GM23338 (cell line): ENCODE results near the gene IKZF3. TPM values are rescaled to one million over a fixed set of nuclear protein-coding genes. Genes with fewer than 3 reads are reported as not detected.

Experiments used
- ATAC-seq: fragments of 200-7000 bp; cut with Tn5 transposase; 3 replicates; pipeline ENCODE4 v1.9.1; 2020
- DNase-seq: peaks from one replicate; pipeline ENCODE4 v3.0.0-alpha.2; 2015; ENCODE audit warnings: low spot score
- H2AFZ ChIP-seq: fragments of 200-600 bp; sonication (generic); 2 replicates; pipeline ENCODE4 v1.8.0; 2016; ENCODE audit warnings: antibody characterized with exemption, mild to moderate bottlenecking, moderate library complexity
- H3F3A ChIP-seq: fragments of 200-600 bp; sonication (generic); replicated peaks from 2 replicates; pipeline ENCODE4 v1.8.0; 2017; ENCODE audit warnings: antibody characterized with exemption, mixed run types, low read depth
- H3K27ac ChIP-seq: fragments of 200-600 bp; sonication (generic); 2 replicates; pipeline ENCODE4 v1.6.1; 2016; ENCODE audit warnings: low read depth
- H3K27me3 ChIP-seq: fragments of 200-600 bp; sonication (generic); 2 replicates; pipeline ENCODE4 v1.8.0; 2016; ENCODE audit warnings: mild to moderate bottlenecking, mixed run types, moderate library complexity; ENCODE audit not compliant: insufficient read depth
- H3K36me3 ChIP-seq: fragments of 200-600 bp; sonication (generic); 2 replicates; pipeline ENCODE4 v1.8.0; 2016; ENCODE audit warnings: mild to moderate bottlenecking; ENCODE audit not compliant: insufficient read depth
- H3K4me1 ChIP-seq: fragments of 200-600 bp; sonication (generic); 2 replicates; pipeline ENCODE4 v1.8.0; 2016; ENCODE audit warnings: mild to moderate bottlenecking, moderate library complexity; ENCODE audit not compliant: insufficient read depth
- H3K4me2 ChIP-seq: fragments of 200-600 bp; sonication (generic); 2 replicates; pipeline ENCODE4 v1.7.1; 2017; ENCODE audit warnings: mixed run types
- H3K4me3 ChIP-seq: fragments of 200-600 bp; sonication (generic); 2 replicates; pipeline ENCODE4 v1.6.1; 2016; ENCODE audit warnings: mixed run types
- H3K79me2 ChIP-seq: fragments of 200-600 bp; sonication (generic); replicated peaks from 2 replicates; pipeline ENCODE4 v1.8.0; 2017; ENCODE audit warnings: mild to moderate bottlenecking; ENCODE audit not compliant: insufficient read depth
- H3K9me2 ChIP-seq: fragments of 200-600 bp; sonication (generic); 2 replicates; pipeline ENCODE4 v1.8.0; 2017; ENCODE audit not compliant: insufficient read depth
- H4K20me1 ChIP-seq: fragments of 200-600 bp; sonication (generic); replicated peaks from 2 replicates; pipeline ENCODE4 v1.8.0; 2017; ENCODE audit warnings: mild to moderate bottlenecking; ENCODE audit not compliant: insufficient read depth
- H3K27ac Mint-ChIP-seq: 2 replicates; pipeline ENCODE4 v1.8.0; 2020; ENCODE audit warnings: inconsistent platforms, mild to moderate bottlenecking, moderate library complexity, mixed read lengths
- H3K27me3 Mint-ChIP-seq: 3 replicates; pipeline ENCODE4 v1.8.0; 2022; ENCODE audit warnings: low read depth, mild to moderate bottlenecking, moderate library complexity, mixed read lengths, inconsistent platforms; ENCODE audit not compliant: insufficient read depth, poor library complexity
- H3K36me3 Mint-ChIP-seq: 3 replicates; pipeline ENCODE4 v1.8.0; 2021; ENCODE audit warnings: low read depth, mild to moderate bottlenecking, inconsistent platforms, moderate library complexity, mixed read lengths
- H3K4me1 Mint-ChIP-seq: 3 replicates; pipeline ENCODE4 v1.8.0; 2020; ENCODE audit warnings: mild to moderate bottlenecking, inconsistent platforms, mixed read lengths
- H3K4me3 Mint-ChIP-seq: 3 replicates; pipeline ENCODE4 v1.8.0; 2021; ENCODE audit warnings: moderate library complexity, mild to moderate bottlenecking, inconsistent platforms, mixed read lengths
- H3K9me3 Mint-ChIP-seq: 3 replicates; pipeline ENCODE4 v1.8.0; 2020; ENCODE audit warnings: moderate library complexity, mild to moderate bottlenecking, inconsistent platforms, mixed read lengths
- CREB1 ChIP-seq: fragments of 250-450 bp; sonication (Bioruptor Pico); IDR thresholded peaks from 2 replicates; pipeline ENCODE4 v1.5.0; 2020; ENCODE audit warnings: low read depth, mild to moderate bottlenecking, moderate library complexity
- CTCF ChIP-seq, 2 experiments: fragments of 200-600 bp in 1 of 2; sonication (generic) in 1 of 2; conservative IDR thresholded peaks; 2 replicates each; pipeline versions ENCODE4 v1.5.1 to v1.6.1; 2016 to 2017; ENCODE audit warnings: antibody characterized with exemption in 2 of 2, low read depth in 2 of 2, mild to moderate bottlenecking in 2 of 2, moderate library complexity in 1 of 2
- EZH2 ChIP-seq: fragments of 200-600 bp; sonication (generic); IDR thresholded peaks from one replicate; pipeline ENCODE4 v1.8.0; 2017; ENCODE audit warnings: antibody characterized with exemption, mild to moderate bottlenecking, low read depth; ENCODE audit not compliant: unreplicated experiment
- JUNB ChIP-seq: IDR thresholded peaks from one replicate; pipeline ENCODE4 v1.6.1; 2016; ENCODE audit warnings: antibody characterized with exemption; ENCODE audit not compliant: unreplicated experiment
- NANOG ChIP-seq: IDR thresholded peaks from 2 replicates; pipeline ENCODE4 v1.6.1; 2016; ENCODE audit warnings: antibody characterized with exemption, borderline replicate concordance
- POLR2AphosphoS5 ChIP-seq: IDR thresholded peaks from 2 replicates; pipeline ENCODE4 v1.6.1; 2016; ENCODE audit warnings: antibody characterized with exemption, low read depth
- REST ChIP-seq: IDR thresholded peaks from one replicate; pipeline ENCODE4 v1.6.1; 2018; ENCODE audit warnings: antibody characterized with exemption; ENCODE audit not compliant: unreplicated experiment
- STAT1 ChIP-seq: IDR thresholded peaks from one replicate; pipeline ENCODE4 v1.6.1; 2016; ENCODE audit warnings: antibody characterized with exemption; ENCODE audit not compliant: unreplicated experiment
- ZNF114 ChIP-seq: fragments of 250-450 bp; sonication (Bioruptor Pico); IDR thresholded peaks from 2 replicates; pipeline ENCODE4 v1.5.0; 2020; ENCODE audit warnings: mild to moderate bottlenecking, moderate library complexity
- ZNF331 ChIP-seq: fragments of 250-450 bp; sonication (Bioruptor Pico); IDR thresholded peaks from 2 replicates; pipeline ENCODE4 v1.5.0; 2020; ENCODE audit warnings: low read depth, mild to moderate bottlenecking, moderate library complexity
- ZNF462 ChIP-seq: fragments of 250-450 bp; sonication (Bioruptor Pico); IDR thresholded peaks from 2 replicates; pipeline ENCODE4 v1.5.0; 2020; ENCODE audit warnings: mild to moderate bottlenecking, moderate library complexity
- polyA plus RNA-seq: library from polyadenylated mRNA; unstranded; fragments of >200 nt; fragmentation: Nextera tagmentation; extraction: Ambion mirVana; gene quantifications from 2 replicates; pipeline ENCODE4 v1.2.1, GENCODE V29; 2016
- total RNA-seq: library from RNA; depleted of rRNA; stranded (reverse); fragments of >200 nt; shearing (Covaris generic); gene quantifications from 2 replicates; pipeline ENCODE4 v1.2.3, GENCODE V29; 2014

Gene IKZF3
- total and polyA plus RNA-seq, 2 experiments from 2014 or later = 0.11 to 0.76 TPM

DNA sequence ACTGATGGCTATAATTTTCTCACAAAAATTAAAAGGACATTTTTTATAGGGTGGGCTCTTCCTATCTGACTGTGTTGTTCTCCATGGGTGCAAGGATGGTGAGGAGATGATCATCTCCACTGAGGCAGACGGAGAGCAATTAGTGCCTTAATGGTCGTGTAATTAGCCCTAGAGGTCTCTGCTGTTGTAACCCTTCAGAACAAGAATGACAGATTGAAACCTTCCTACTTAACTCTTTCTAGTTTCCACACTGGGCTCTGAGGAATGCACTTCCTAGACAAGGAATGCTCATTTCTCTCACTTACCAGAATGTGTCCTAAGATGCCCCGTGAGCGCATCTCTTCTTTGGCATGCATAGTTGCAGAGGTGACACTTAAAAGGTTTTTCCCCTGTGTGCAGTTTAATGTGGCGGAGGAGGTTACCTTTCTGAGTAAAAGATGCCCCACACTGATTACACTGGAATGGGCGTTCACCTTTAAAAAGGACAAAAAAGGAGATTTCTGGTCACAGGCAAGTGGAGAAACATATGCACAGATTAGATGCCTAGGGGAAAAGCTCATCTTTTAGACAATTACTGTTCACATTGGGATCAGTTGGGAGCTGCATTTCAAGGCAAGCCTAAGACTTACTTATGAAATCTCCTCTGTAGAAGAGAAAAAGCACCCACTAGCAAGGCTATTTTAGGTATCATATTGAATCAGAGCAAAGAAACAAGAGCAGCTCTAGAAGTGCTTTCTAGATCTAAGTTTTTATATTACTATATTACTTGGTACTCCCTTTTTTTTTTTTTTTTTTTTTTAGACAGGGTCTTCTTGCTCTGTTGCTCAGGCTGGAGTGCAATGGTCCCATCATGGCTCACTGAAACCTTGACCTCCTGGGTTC is 72.8 kb downstream of the IKZF3 start:
- no peak overlapping the region for H3K27ac ChIP-seq
- TF ChIP-seq NANOG = no peak
- no peak for TF ChIP-seq CTCF (conservative IDR thresholded peaks at IDR 0.05; ENCODE audit: low read depth in 2 of 2)
- TF ChIP-seq POLR2AphosphoS5 = no peak
- TF ChIP-seq ZNF331 (CRISPR knock-in tag) = no peak
- TF ChIP-seq EZH2 = no peak
- no peak for TF ChIP-seq JUNB
- TF ChIP-seq REST = no peak
- TF ChIP-seq ZNF114 (CRISPR knock-in tag) = no peak
- no peak for TF ChIP-seq CREB1 (CRISPR knock-in tag)
- no peak for TF ChIP-seq STAT1
- no peak for TF ChIP-seq ZNF462 (CRISPR knock-in tag)

More for the DNA sequence above, 72.8 kb downstream of the IKZF3 start:
- no peak overlapping the region for H3K4me3 Mint-ChIP-seq
- no peak overlapping the region for H3K27ac Mint-ChIP-seq
- Histone ChIP-seq H3K27me3 (no peaks in the 10 kb centered on the region), H3K4me2 (no peak overlapping the region), H3K4me3 (no peak overlapping the region), H3K4me1 (no peaks in the 10 kb centered on the region), H3F3A (no peaks in the 10 kb centered on the region), H4K20me1 (no peaks in the 10 kb centered on the region), H3K9me2 (no peaks in the 10 kb centered on the region), H2AFZ (no peak overlapping the region), H3K36me3 (no peaks in the 10 kb centered on the region), H3K79me2 (no peaks in the 10 kb centered on the region)
- no peaks in the 10 kb centered on the region for H3K9me3 Mint-ChIP-seq
- ATAC-seq = no peak
- H3K27me3 Mint-ChIP-seq = no peaks in the 10 kb centered on the region
- DNase-seq = peak; percentile 26
- peaks cover 7% of the 10 kb centered on the region; the same call in 1 of the 3 replicates for H3K4me1 Mint-ChIP-seq
- no peaks in the 10 kb centered on the region for H3K36me3 Mint-ChIP-seq
